A549 (cell line): ENCODE data around the gene PEF1. TPM values are rescaled to one million over a fixed set of nuclear protein-coding genes. Genes with fewer than 3 reads are reported as not detected.

Experiments
- ATAC-seq, 2 experiments: fragments of 200-7000 bp in 1 of 2; fragments of >200 bp in 1 of 2; cut with Nextera tagmentation in 1 of 2; cut with Tn5 transposase in 1 of 2; 3 replicates each; pipeline versions ENCODE4 v1.8.0 to v1.9.1; 2018 to 2020; ENCODE audit warnings: mild to moderate bottlenecking in 1 of 2, moderate library complexity in 1 of 2
- CTCF ChIA-PET: fragments of 300-600 bp; sonication (Branson Sonifier 250); formaldehyde crosslinking; extraction: SDS; loops from one replicate; lab custom pipeline; 2021; ENCODE audit warnings: antibody characterized with exemption, inconsistent platforms; lab: Yijun Ruan, JAX
- POLR2A ChIA-PET: fragments of 350-600 bp; formaldehyde crosslinking; extraction: SDS; loops from one replicate; lab custom pipeline; 2021; ENCODE audit warnings: antibody characterized with exemption, inconsistent platforms; lab: Yijun Ruan, JAX
- DNase-seq, 2 experiments: peaks; one replicate each; pipeline versions ENCODE4 v3.0.0 to v3.0.0-alpha.2; 2011 to 2016; ENCODE audit warnings: low read depth in 1 of 2, low spot score in 1 of 2
- FAIRE-seq: peaks from 2 replicates; lab custom pipeline; 2011; peaks lifted over from hg19 to GRCh38; lab: Jason Lieb, UNC
- H3K27ac ChIP-seq, 2 experiments: fragments of >200 bp; sonication (Bioruptor Twin); formaldehyde crosslinking; 3 replicates each; pipeline ENCODE4 v1.5.1; 2016 to 2017
- H3K4me1 ChIP-seq: fragments of >200 bp; sonication (Bioruptor Twin); formaldehyde crosslinking; 3 replicates; pipeline ENCODE4 v1.6.1; 2016
- H3K4me2 ChIP-seq: fragments of >200 bp; sonication (Bioruptor Twin); formaldehyde crosslinking; 3 replicates; pipeline ENCODE4 v1.6.1; 2016
- H3K4me3 ChIP-seq: fragments of >200 bp; sonication (Bioruptor Twin); formaldehyde crosslinking; 3 replicates; pipeline ENCODE4 v1.5.1; 2016
- H3K9me3 ChIP-seq: fragments of >200 bp; sonication (Bioruptor Twin); formaldehyde crosslinking; 3 replicates; pipeline ENCODE4 v1.6.1; 2016
- BHLHE40 ChIP-seq: IDR thresholded peaks from 2 replicates; pipeline ENCODE4 v1.6.1; 2012; ENCODE audit warnings: low read depth, low read length, inconsistent platforms
- CBX8 ChIP-seq: fragments of 200-600 bp; sonication (generic); IDR thresholded peaks from 2 replicates; pipeline ENCODE4 v1.6.1; 2016
- CEBPB ChIP-seq, 2 experiments: fragments of >200 bp in 1 of 2; sonication (Bioruptor Twin) in 1 of 2; formaldehyde crosslinking in 1 of 2; IDR thresholded peaks; 2 replicates each; pipeline ENCODE4 v1.6.1; 2012 to 2016
- CHD2 ChIP-seq: fragments of 150-350 bp; IDR thresholded peaks from 2 replicates; pipeline ENCODE4 v1.6.1; 2014; ENCODE audit warnings: low read length; ENCODE audit not compliant: partially characterized antibody
- EHF ChIP-seq: fragments of 250-450 bp; sonication (Bioruptor Pico); IDR thresholded peaks from 2 replicates; pipeline ENCODE4 v1.5.0; 2020; ENCODE audit warnings: mild to moderate bottlenecking
- EHMT2 ChIP-seq: fragments of 200-600 bp; sonication (generic); IDR thresholded peaks from 2 replicates; pipeline ENCODE4 v1.6.1; 2016; ENCODE audit warnings: antibody characterized with exemption, low read depth, mild to moderate bottlenecking, moderate library complexity
- ELK1 ChIP-seq: fragments of 150-350 bp; IDR thresholded peaks from 2 replicates; pipeline ENCODE4 v1.6.1; 2014; ENCODE audit warnings: low read depth, mild to moderate bottlenecking, low read length
- EP300 ChIP-seq, 2 experiments: fragments of >200 bp; sonication (Bioruptor Twin); formaldehyde crosslinking; IDR thresholded peaks; 2 replicates in 1 of 2; 3 replicates in 1 of 2; pipeline ENCODE4 v1.6.1; 2016 to 2017
- ESRRA ChIP-seq: fragments of 150-350 bp; IDR thresholded peaks from 2 replicates; pipeline ENCODE4 v1.6.1; 2014; ENCODE audit warnings: mild to moderate bottlenecking, low read length, borderline replicate concordance
- FOSB ChIP-seq: fragments of 250-450 bp; sonication (Bioruptor Pico); IDR thresholded peaks from 2 replicates; pipeline ENCODE4 v1.5.0; 2020; ENCODE audit warnings: mild to moderate bottlenecking, moderate library complexity
- FOSL2 ChIP-seq, 2 experiments: fragments of 450-650 bp in 1 of 2; fragments of >200 bp in 1 of 2; sonication (Bioruptor Twin) in 1 of 2; formaldehyde crosslinking; IDR thresholded peaks; 2 replicates each; pipeline versions ENCODE4 v1.5.0 to v1.6.1; 2016 to 2020; ENCODE audit warnings: mild to moderate bottlenecking in 1 of 2, moderate library complexity in 1 of 2
- HEYL ChIP-seq: fragments of 250-450 bp; sonication (Bioruptor Pico); IDR thresholded peaks from 2 replicates; pipeline ENCODE4 v1.8.0; 2021; ENCODE audit warnings: mild to moderate bottlenecking, moderate library complexity
- HOXB13 ChIP-seq: fragments of 250-450 bp; sonication (Bioruptor Pico); IDR thresholded peaks from 2 replicates; pipeline ENCODE4 v1.5.0; 2020; ENCODE audit warnings: low read depth, mild to moderate bottlenecking, moderate library complexity
- JUN ChIP-seq, 2 experiments: fragments of >200 bp; sonication (Bioruptor Twin); formaldehyde crosslinking; IDR thresholded peaks; 2 replicates in 1 of 2; 3 replicates in 1 of 2; pipeline ENCODE4 v1.6.1; 2016 to 2017
- KDM5A ChIP-seq: fragments of 200-600 bp; sonication (generic); IDR thresholded peaks from 2 replicates; pipeline ENCODE4 v1.6.1; 2016; ENCODE audit warnings: antibody characterized with exemption, mild to moderate bottlenecking
- MAZ ChIP-seq: fragments of 150-350 bp; IDR thresholded peaks from 2 replicates; pipeline ENCODE4 v1.6.1; 2014; ENCODE audit warnings: antibody characterized with exemption, low read depth, low read length, borderline replicate concordance
- MYC ChIP-seq: IDR thresholded peaks from 2 replicates; pipeline ENCODE4 v1.6.1; 2012; ENCODE audit warnings: mild to moderate bottlenecking, inconsistent platforms, low read length, improper control_type of control experiment, borderline replicate concordance
- NFE2L2 ChIP-seq: fragments of 150-350 bp; conservative IDR thresholded peaks from 2 replicates; pipeline ENCODE4 v1.6.1; 2014; ENCODE audit warnings: low read length
- NPAS2 ChIP-seq: fragments of 250-450 bp; sonication (Bioruptor Pico); IDR thresholded peaks from 2 replicates; pipeline ENCODE4 v1.8.0; 2022; ENCODE audit warnings: mild to moderate bottlenecking, moderate library complexity, borderline replicate concordance
- NR3C1 ChIP-seq: fragments of >200 bp; sonication (Bioruptor Twin); formaldehyde crosslinking; IDR thresholded peaks from 3 replicates; pipeline ENCODE4 v1.6.1; 2017
- PBX3 ChIP-seq: IDR thresholded peaks from 2 replicates; pipeline ENCODE4 v1.6.1; 2012
- POLR2AphosphoS2 ChIP-seq: conservative IDR thresholded peaks from 2 replicates; pipeline ENCODE4 v1.6.1; 2012; ENCODE audit warnings: low read length, improper control_type of control experiment, inconsistent platforms
- RARB ChIP-seq: fragments of 250-450 bp; sonication (Bioruptor Pico); IDR thresholded peaks from 2 replicates; pipeline ENCODE4 v1.8.0; 2021; ENCODE audit warnings: mild to moderate bottlenecking, moderate library complexity
- RCOR1 ChIP-seq: fragments of 150-350 bp; IDR thresholded peaks from 2 replicates; pipeline ENCODE4 v1.6.1; 2014; ENCODE audit warnings: antibody characterized with exemption, low read length, low read depth
- RNF2 ChIP-seq: fragments of 200-600 bp; sonication (generic); IDR thresholded peaks from 2 replicates; pipeline ENCODE4 v1.6.1; 2016; ENCODE audit warnings: low read depth, mild to moderate bottlenecking, antibody characterized with exemption, moderate library complexity, borderline replicate concordance
- ZC3H11A ChIP-seq: fragments of 450-650 bp; IDR thresholded peaks from 2 replicates; pipeline ENCODE4 v1.6.1; 2014; ENCODE audit warnings: antibody characterized with exemption, mild to moderate bottlenecking
- WGBS: methylation state at CpG from one replicate; pipeline ENCODE4 v1.1.6; 2017; ENCODE audit errors: missing lambda C conversion rate; 5-methylcytosine and 5-hydroxymethylcytosine counted together
- polyA plus RNA-seq, 4 experiments: library from polyadenylated mRNA; depleted of rRNA in 3 of 4; stranded (reverse); fragments of >200 nt; fragmentation: RNase III in 1 of 4; extraction: RNeasy Plus Mini Kit Qiagen cat#74134 plus additional on column Dnase treatment in 1 of 4; gene quantifications; 2 replicates in 3 of 4; 3 replicates in 1 of 4; pipeline ENCODE4 v1.2.3, GENCODE V29; 2011 to 2017
- TF ChIP-seq, protein P1 (sequence below): IDR thresholded peaks from 2 replicates; pipeline ENCODE4 v1.6.1; 2012; ENCODE audit warnings: low read depth, borderline replicate concordance
- TF ChIP-seq, protein P2 (sequence below): IDR thresholded peaks from 2 replicates; pipeline ENCODE4 v1.6.1; 2012
- TF ChIP-seq, protein P3 (sequence below): fragments of >200 bp; sonication (Bioruptor Twin); formaldehyde crosslinking; IDR thresholded peaks from 3 replicates; pipeline ENCODE4 v1.5.1; 2016

PEF1 gene
- polyA plus RNA-seq, 2 of the 4 experiments (the other 2 are of a cell fraction): 38.3 to 47.6 TPM

GRCh38 chr1:31621498-31621820 is 23.2 kb downstream of the PEF1 start:
- Histone ChIP-seq H3K9me3 (no peaks in the 10 kb centered on the region), H3K4me3 (no peak overlapping the region), H3K27ac (no peak overlapping the region), H3K4me2 (no peak overlapping the region), H3K4me1 (no peaks in the 10 kb centered on the region)
- ATAC-seq (no peak), FAIRE-seq (no peak), DNase-seq (no peak)
- 85% methylated on average over 5 of the region's 5 CpGs for WGBS
- TF ChIP-seq, protein P1, sequence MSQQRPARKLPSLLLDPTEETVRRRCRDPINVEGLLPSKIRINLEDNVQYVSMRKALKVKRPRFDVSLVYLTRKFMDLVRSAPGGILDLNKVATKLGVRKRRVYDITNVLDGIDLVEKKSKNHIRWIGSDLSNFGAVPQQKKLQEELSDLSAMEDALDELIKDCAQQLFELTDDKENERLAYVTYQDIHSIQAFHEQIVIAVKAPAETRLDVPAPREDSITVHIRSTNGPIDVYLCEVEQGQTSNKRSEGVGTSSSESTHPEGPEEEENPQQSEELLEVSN: no peak
- no peak for TF ChIP-seq ESRRA
- no peak for TF ChIP-seq JUN (IDR thresholded peaks at IDR 0.05)
- TF ChIP-seq, protein P2, sequence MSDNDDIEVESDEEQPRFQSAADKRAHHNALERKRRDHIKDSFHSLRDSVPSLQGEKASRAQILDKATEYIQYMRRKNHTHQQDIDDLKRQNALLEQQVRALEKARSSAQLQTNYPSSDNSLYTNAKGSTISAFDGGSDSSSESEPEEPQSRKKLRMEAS: no peak
- no peak for TF ChIP-seq ELK1
- TF ChIP-seq CEBPB (IDR thresholded peaks at IDR 0.05): no peak
- TF ChIP-seq NFE2L2: no peak
- TF ChIP-seq FOSL2 (IDR thresholded peaks at IDR 0.05): no peak
- TF ChIP-seq FOSL2 (CRISPR knock-in tag; IDR thresholded peaks at IDR 0.05): no peak
- no peak for TF ChIP-seq MYC
- TF ChIP-seq HEYL (CRISPR knock-in tag): no peak
- TF ChIP-seq BHLHE40: no peak
- no peak for TF ChIP-seq EHMT2
- TF ChIP-seq POLR2AphosphoS2: no peak
- ChIA-PET CTCF (no interaction called here), POLR2A (no interaction called here)

DNA sequence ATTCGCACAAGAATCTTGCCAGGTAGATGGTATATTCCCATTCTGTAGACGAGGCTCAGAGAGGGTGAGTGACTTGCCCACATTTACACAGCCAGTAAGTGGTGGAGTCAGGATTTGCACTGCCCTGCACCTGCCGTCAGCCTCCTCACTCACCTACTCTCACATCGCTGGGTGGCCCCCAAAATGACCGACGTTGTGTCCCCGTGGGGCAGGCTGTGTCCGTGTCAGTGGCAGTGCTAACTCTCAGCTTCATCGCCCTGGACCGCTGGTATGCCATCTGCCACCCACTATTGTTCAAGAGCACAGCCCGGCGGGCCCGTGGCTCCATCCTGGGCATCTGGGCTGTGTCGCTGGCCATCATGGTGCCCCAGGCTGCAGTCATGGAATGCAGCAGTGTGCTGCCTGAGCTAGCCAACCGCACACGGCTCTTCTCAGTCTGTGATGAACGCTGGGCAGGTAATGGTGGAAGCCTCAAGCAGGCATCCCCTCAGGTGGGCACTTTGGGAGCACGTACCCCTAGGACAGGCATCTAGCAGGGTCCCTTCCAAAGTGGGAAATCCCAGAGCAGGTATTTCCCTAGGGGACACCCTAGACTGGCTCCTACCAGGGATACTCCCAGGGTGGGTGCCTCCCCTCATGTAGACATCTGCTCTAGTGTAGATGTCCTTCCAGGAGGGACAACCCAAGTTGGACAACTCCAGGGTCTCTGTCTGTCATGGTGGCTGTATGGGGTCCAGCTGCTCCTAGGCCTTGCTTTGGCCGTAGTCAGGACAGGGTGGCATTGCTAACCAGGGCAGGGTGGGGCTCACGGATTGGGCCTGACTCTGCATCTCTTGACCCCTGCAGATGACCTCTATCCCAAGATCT is 23.8 kb downstream of the PEF1 start:
- 74% methylated on average over 7 of the region's 20 CpGs for WGBS
- Histone ChIP-seq H3K4me3 (no peak overlapping the region), H3K4me1 (no peaks in the 10 kb centered on the region), H3K4me2 (no peak overlapping the region), H3K27ac (no peak overlapping the region), H3K9me3 (no peaks in the 10 kb centered on the region)
- ATAC-seq: no peak
- ChIA-PET CTCF (no interaction called here), POLR2A (no interaction called here)
- TF ChIP-seq, protein P3, sequence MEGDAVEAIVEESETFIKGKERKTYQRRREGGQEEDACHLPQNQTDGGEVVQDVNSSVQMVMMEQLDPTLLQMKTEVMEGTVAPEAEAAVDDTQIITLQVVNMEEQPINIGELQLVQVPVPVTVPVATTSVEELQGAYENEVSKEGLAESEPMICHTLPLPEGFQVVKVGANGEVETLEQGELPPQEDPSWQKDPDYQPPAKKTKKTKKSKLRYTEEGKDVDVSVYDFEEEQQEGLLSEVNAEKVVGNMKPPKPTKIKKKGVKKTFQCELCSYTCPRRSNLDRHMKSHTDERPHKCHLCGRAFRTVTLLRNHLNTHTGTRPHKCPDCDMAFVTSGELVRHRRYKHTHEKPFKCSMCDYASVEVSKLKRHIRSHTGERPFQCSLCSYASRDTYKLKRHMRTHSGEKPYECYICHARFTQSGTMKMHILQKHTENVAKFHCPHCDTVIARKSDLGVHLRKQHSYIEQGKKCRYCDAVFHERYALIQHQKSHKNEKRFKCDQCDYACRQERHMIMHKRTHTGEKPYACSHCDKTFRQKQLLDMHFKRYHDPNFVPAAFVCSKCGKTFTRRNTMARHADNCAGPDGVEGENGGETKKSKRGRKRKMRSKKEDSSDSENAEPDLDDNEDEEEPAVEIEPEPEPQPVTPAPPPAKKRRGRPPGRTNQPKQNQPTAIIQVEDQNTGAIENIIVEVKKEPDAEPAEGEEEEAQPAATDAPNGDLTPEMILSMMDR: no peak
- TF ChIP-seq NPAS2 (CRISPR knock-in tag) (no peak), CEBPB (IDR thresholded peaks at IDR 0.05) (no peak), POLR2AphosphoS2 (no peak), KDM5A (no peak), RARB (CRISPR knock-in tag) (no peak), NR3C1 (no peak), BHLHE40 (no peak), CBX8 (no peak), RNF2 (no peak), FOSB (CRISPR knock-in tag) (no peak), HOXB13 (no peak), RCOR1 (no peak), PBX3 (no peak), EHF (no peak), MAZ (no peak), CHD2 (no peak), EP300 (IDR thresholded peaks at IDR 0.05) (no peak), ZC3H11A (no peak)
- no peak for FAIRE-seq
- DNase-seq: no peak
